ENCODE results near the gene SPINT3. TPM values are rescaled to one million over a fixed set of nuclear protein-coding genes. Genes with fewer than 3 reads are reported as not detected.

The SPINT3 gene
- total RNA-seq, 2 donors from 2014 or later, result not detected

- no peaks in the 10 kb centered on the region for H3K27me3 ChIP-seq
- no peak for DNase-seq
- H3K27ac ChIP-seq, result no peak overlapping the region
- H3K36me3 ChIP-seq (replicated peaks in 1 of 2; ENCODE audit: insufficient read depth in 1 of 2, low read depth in 2 of 2), result no peaks in the 10 kb centered on the region
- WGBS, 2 donors, result 46 to 82% methylated on average over 2 of the region's 2 CpGs
- H3K4me3 ChIP-seq, result no peak overlapping the region
- intact Hi-C loops (cut with DNase I), result no loop called here
- no peak for ATAC-seq
- TF ChIP-seq CTCF (IDR thresholded peaks at IDR 0.05) (no peak), POLR2A (IDR thresholded peaks at IDR 0.05) (no peak)
- no peaks in the 10 kb centered on the region for H3K4me1 ChIP-seq
- no peaks in the 10 kb centered on the region for H3K9me3 ChIP-seq
Observed at GRCh38 chr20:45506398-45506797, 9.0 kb downstream of the SPINT3 start.

- 32 to 49% methylated on average over 2 of the region's 2 CpGs for WGBS, 2 donors
- no peaks in the 10 kb centered on the region for H3K36me3 ChIP-seq (replicated peaks in 1 of 2; ENCODE audit: insufficient read depth in 1 of 2, low read depth in 2 of 2)
Observed at GRCh38 chr20:45503403-45503802, 12.0 kb downstream of the SPINT3 start.

GRCh38 chr20:45502561-45502960, 12.9 kb downstream of the SPINT3 start:
- no peaks in the 10 kb centered on the region for H3K9me3 ChIP-seq
- H3K4me3 ChIP-seq, result no peak overlapping the region
- H3K27me3 ChIP-seq, result no peaks in the 10 kb centered on the region
- no peak overlapping the region for H3K27ac ChIP-seq
- H3K36me3 ChIP-seq (replicated peaks in 1 of 2; ENCODE audit: insufficient read depth in 1 of 2, low read depth in 2 of 2), result no peaks in the 10 kb centered on the region
- no peaks in the 10 kb centered on the region for H3K4me1 ChIP-seq
- TF ChIP-seq POLR2A (IDR thresholded peaks at IDR 0.05) (no peak), CTCF (IDR thresholded peaks at IDR 0.05) (no peak)
- DNase-seq, result no peak
- no peak for ATAC-seq
- intact Hi-C loops (cut with DNase I), result no loop called here
- WGBS, 2 donors, result 26 to 44% methylated on average over 1 of the region's 1 CpG

More at GRCh38 chr20:45503403-45503802, 12.0 kb downstream of the SPINT3 start:
- no peak for DNase-seq
- no peaks in the 10 kb centered on the region for H3K9me3 ChIP-seq
- no peak for TF ChIP-seq POLR2A (IDR thresholded peaks at IDR 0.05)
- no peak for TF ChIP-seq CTCF (IDR thresholded peaks at IDR 0.05)
- intact Hi-C loops (cut with DNase I), result no loop called here
- no peaks in the 10 kb centered on the region for H3K4me1 ChIP-seq
- no peaks in the 10 kb centered on the region for H3K27me3 ChIP-seq
- no peak for ATAC-seq
- H3K27ac ChIP-seq, result no peak overlapping the region
- no peak overlapping the region for H3K4me3 ChIP-seq

- no peak for TF ChIP-seq CTCF (IDR thresholded peaks at IDR 0.05)
- TF ChIP-seq POLR2A (IDR thresholded peaks at IDR 0.05), result no peak
Observed at GRCh38 chr20:45501600-45501999, 13.8 kb downstream of the SPINT3 start.

GRCh38 chr20:45500022-45500421, 15.4 kb downstream of the SPINT3 start:
- no peak for ATAC-seq
- intact Hi-C loops (cut with DNase I), result no loop called here
- no peak overlapping the region for H3K4me3 ChIP-seq
- WGBS, 2 donors, result 47 to 48% methylated on average over 5 to 6 of the region's 6 CpGs
- no peak for DNase-seq
- no peak overlapping the region for H3K27ac ChIP-seq
- H3K9me3 ChIP-seq, result no peaks in the 10 kb centered on the region
- no peaks in the 10 kb centered on the region for H3K36me3 ChIP-seq (replicated peaks in 1 of 2; ENCODE audit: insufficient read depth in 1 of 2, low read depth in 2 of 2)
- TF ChIP-seq POLR2A (IDR thresholded peaks at IDR 0.05) (no peak), CTCF (IDR thresholded peaks at IDR 0.05) (no peak)
- H3K4me1 ChIP-seq, result no peaks in the 10 kb centered on the region
- no peaks in the 10 kb centered on the region for H3K27me3 ChIP-seq

More at GRCh38 chr20:45501600-45501999, 13.8 kb downstream of the SPINT3 start:
- WGBS, 2 donors, result 67 to 69% methylated on average over 1 of the region's 1 CpG
- intact Hi-C loops (cut with DNase I), result no loop called here
- Histone ChIP-seq H3K27ac (no peak overlapping the region), H3K4me3 (no peak overlapping the region), H3K36me3 (replicated peaks in 1 of 2; ENCODE audit: insufficient read depth in 1 of 2, low read depth in 2 of 2) (no peaks in the 10 kb centered on the region), H3K4me1 (no peaks in the 10 kb centered on the region), H3K9me3 (no peaks in the 10 kb centered on the region), H3K27me3 (no peaks in the 10 kb centered on the region)
- ATAC-seq, result no peak
- no peak for DNase-seq

Data from body of pancreas (tissue), 4 donors.